Measurements from ENCODE around the gene SPATA6L.
"Not testable (repeated sequence)": the region's sequence is repeated elsewhere in the genome, so short reads cannot be mapped to it uniquely, and the experiment has no call there.

SPATA6L gene

GRCh38 chr9:4622016-4622415 lies 44.3 kb downstream of the SPATA6L start:
- no peak overlapping the region for H3K4me3 Mint-ChIP-seq
- no peaks in the 10 kb centered on the region for H3K27me3 Mint-ChIP-seq
- peaks cover 21% of the 10 kb centered on the region for H3K4me1 Mint-ChIP-seq (ENCODE audit: low read depth)
- H3K27ac Mint-ChIP-seq = no peak overlapping the region
- no peaks in the 10 kb centered on the region for H3K9me3 Mint-ChIP-seq
- H3K36me3 Mint-ChIP-seq (ENCODE audit: low read depth) = no peaks in the 10 kb centered on the region

DNA sequence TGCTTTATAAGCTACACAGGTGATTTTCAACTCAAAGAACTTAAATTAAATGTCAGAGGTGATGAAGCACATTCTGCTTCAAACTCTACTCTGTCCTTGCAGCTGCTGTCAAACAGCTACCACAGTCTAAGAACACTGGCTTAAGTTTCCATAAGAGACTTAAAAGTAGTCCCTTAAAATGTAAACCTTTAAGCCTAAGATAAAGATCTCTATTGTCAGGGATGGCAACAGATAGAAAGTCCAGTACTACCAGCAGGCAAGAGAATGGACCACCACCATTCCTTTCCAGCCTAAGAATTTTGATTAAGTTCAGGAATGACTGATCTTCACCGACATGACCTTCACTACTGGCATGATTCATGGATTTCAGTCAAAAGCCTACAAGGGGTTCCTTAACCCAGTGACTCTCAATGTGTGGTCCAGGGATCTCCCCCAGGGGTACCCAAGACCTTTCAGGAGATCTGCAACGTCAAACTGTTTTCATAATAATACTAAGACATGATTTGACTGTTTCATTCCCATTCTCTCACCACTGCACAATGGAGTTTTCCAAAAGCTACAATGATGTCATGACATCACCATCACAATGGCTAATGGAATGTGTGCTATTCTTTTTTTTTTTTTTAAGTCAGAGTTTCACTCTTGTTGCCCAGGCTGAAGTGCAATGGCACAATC lies 45.3 kb downstream of the SPATA6L start:
- no peaks in the 10 kb centered on the region for H3K9me3 Mint-ChIP-seq
- no peak overlapping the region for H3K27ac Mint-ChIP-seq
- no peaks in the 10 kb centered on the region for H3K27me3 Mint-ChIP-seq
- H3K4me3 Mint-ChIP-seq = no peak overlapping the region
- H3K4me1 Mint-ChIP-seq (ENCODE audit: low read depth) = peaks cover 21% of the 10 kb centered on the region
- H3K36me3 Mint-ChIP-seq (ENCODE audit: low read depth) = no peaks in the 10 kb centered on the region

GRCh38 chr9:4620057-4620765 lies 46.1 kb downstream of the SPATA6L start:
- no peaks in the 10 kb centered on the region for H3K9me3 Mint-ChIP-seq
- no peak overlapping the region for H3K4me3 Mint-ChIP-seq
- H3K27ac Mint-ChIP-seq = no peak overlapping the region

DNA sequence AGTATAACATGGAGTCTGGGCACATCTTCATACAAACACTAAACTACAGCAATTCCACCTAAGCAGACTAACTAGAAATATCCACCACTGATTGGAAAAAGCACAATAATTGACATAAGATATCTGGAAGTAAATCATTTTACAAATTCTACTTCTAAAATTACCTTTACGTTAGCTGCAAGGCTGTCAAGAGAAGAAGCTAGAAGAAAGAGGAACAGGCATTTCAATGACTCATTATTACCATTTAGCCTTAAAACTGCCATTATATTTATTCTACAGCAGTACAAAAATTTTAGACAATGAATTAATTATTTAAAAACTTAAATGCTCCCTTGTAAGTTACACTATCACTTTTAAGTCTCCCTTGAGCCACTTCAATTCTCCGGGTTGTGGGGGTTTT lies 47.6 kb downstream of the SPATA6L start:
- Mint-ChIP-seq H3K27ac (no peak overlapping the region), H3K27me3 (no peaks in the 10 kb centered on the region), H3K9me3 (no peaks in the 10 kb centered on the region), H3K36me3 (ENCODE audit: low read depth) (no peaks in the 10 kb centered on the region), H3K4me3 (no peak overlapping the region), H3K4me1 (ENCODE audit: low read depth) (peaks cover 27% of the 10 kb centered on the region)

More at GRCh38 chr9:4620057-4620765, 46.1 kb downstream of the SPATA6L start:
- no peaks in the 10 kb centered on the region for H3K36me3 Mint-ChIP-seq (ENCODE audit: low read depth)
- peaks cover 26% of the 10 kb centered on the region for H3K4me1 Mint-ChIP-seq (ENCODE audit: low read depth)
- H3K27me3 Mint-ChIP-seq = no peaks in the 10 kb centered on the region

DNA sequence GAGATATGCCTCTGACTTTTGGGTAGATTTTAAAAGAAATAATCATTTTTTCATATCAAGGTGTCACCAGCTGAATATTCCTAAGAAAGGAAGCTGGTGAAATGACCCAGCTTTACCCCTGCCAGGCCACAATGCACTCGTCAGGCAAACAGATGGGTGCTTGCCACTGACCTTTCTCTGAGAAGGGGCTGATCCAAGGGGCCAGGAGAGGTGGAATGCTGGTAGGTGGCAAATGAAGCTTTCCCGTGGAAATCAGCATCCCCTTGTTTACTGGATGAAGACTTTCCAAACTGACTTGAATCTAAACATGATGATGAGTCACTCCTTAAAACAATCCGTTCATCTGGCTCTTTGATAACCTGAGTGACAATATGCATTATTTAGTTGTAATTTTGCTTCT lies 48.5 kb downstream of the SPATA6L start:
- Mint-ChIP-seq H3K36me3 (ENCODE audit: low read depth) (no peaks in the 10 kb centered on the region), H3K27me3 (no peaks in the 10 kb centered on the region), H3K9me3 (no peaks in the 10 kb centered on the region), H3K4me1 (ENCODE audit: low read depth) (peaks cover 27% of the 10 kb centered on the region), H3K27ac (no peak overlapping the region), H3K4me3 (no peak overlapping the region)

DNA sequence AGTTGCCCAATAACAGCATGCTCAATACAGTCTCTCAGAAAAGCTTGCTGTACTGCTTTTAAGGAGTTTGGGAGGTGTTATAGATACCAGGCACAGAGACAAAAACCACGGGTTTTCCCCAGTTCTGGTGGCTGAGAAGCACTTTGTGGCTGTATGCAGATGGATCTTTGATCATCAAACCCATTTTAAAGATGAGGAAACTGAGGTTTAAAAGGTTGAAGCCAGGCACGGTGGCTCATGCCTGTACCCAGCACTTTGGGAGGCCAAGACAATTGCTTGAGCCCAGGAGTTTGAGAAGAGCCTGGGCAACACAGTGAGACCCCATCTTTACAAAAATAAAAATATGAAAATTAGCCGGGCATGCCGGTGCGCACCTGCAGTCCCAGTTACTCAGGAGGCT lies 50.5 kb downstream of the SPATA6L start:
- peaks cover 4% of the 10 kb centered on the region for H3K9me3 Mint-ChIP-seq
- H3K27ac Mint-ChIP-seq = no peak overlapping the region
- H3K4me3 Mint-ChIP-seq = no peak overlapping the region
- no peaks in the 10 kb centered on the region for H3K36me3 Mint-ChIP-seq (ENCODE audit: low read depth)
- peaks cover 19% of the 10 kb centered on the region for H3K4me1 Mint-ChIP-seq (ENCODE audit: low read depth)
- no peaks in the 10 kb centered on the region for H3K27me3 Mint-ChIP-seq

GRCh38 chr9:4615251-4615650 lies 51.0 kb downstream of the SPATA6L start:
- Mint-ChIP-seq H3K36me3 (ENCODE audit: low read depth) (no peaks in the 10 kb centered on the region), H3K27ac (no peak overlapping the region), H3K27me3 (no peaks in the 10 kb centered on the region), H3K4me1 (ENCODE audit: low read depth) (peaks cover 14% of the 10 kb centered on the region), H3K4me3 (no peak overlapping the region), H3K9me3 (peaks cover 4% of the 10 kb centered on the region)

DNA sequence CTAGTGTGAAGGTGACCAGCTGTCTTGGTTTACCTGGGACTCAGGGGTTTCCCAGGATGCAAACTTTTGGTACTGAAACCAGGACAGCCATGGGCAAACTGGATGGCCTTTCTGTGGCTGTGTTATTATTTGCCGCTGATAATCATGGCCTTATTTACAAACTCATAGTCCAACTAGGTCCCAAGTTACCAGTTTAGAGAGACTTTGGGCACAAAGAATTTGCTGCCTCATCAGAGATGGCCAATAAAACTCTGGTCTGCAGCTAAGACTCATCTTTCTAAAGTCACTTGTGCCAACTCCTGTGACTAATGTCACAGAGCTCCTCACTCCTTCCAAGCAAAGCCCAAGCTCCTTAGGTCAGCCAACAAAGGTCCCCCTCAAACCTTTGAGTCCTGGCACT lies 51.7 kb downstream of the SPATA6L start:
- H3K36me3 Mint-ChIP-seq (ENCODE audit: low read depth) = no peaks in the 10 kb centered on the region
- H3K4me1 Mint-ChIP-seq (ENCODE audit: low read depth) = peaks cover 8% of the 10 kb centered on the region
- no peaks in the 10 kb centered on the region for H3K27me3 Mint-ChIP-seq
- peaks cover 4% of the 10 kb centered on the region for H3K9me3 Mint-ChIP-seq
- no peak overlapping the region for H3K27ac Mint-ChIP-seq
- no peak overlapping the region for H3K4me3 Mint-ChIP-seq

- H3K9me3 Mint-ChIP-seq; H3K27me3 Mint-ChIP-seq; H3K27ac Mint-ChIP-seq; H3K4me3 Mint-ChIP-seq; H3K36me3 Mint-ChIP-seq (ENCODE audit: low read depth); H3K4me1 Mint-ChIP-seq (ENCODE audit: low read depth): not testable (repeated sequence)
Measured at GRCh38 chr9:4606033-4606432, 60.2 kb downstream of the SPATA6L start.

GRCh38 chr9:4604678-4605095 lies 61.6 kb downstream of the SPATA6L start:
- Mint-ChIP-seq H3K9me3 (no peaks in the 10 kb centered on the region), H3K36me3 (ENCODE audit: low read depth) (no peaks in the 10 kb centered on the region), H3K4me3 (no peak overlapping the region), H3K4me1 (ENCODE audit: low read depth) (peaks cover 16% of the 10 kb centered on the region), H3K27me3 (no peaks in the 10 kb centered on the region), H3K27ac (no peak overlapping the region)

DNA sequence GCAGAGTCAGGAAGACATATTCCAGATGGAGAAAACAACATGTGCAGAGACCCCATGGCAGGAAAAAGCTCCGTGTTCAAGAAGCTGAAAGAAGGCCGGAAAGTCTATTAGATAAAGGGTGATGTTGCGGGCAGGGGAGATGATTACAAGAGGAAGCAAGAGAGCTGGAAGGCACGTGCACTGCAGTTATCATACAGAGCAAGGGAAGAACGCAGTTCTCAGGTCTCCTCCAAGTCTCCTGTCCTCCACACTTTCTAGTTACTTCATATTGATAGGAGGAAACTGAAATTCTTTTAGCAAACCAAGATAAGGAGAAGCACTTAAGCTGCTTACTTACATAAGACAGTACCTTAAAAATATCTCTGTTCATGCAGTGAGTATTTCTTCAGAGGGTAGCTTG lies 62.5 kb downstream of the SPATA6L start:
- Mint-ChIP-seq H3K4me1 (ENCODE audit: low read depth) (peaks cover 16% of the 10 kb centered on the region), H3K4me3 (no peak overlapping the region), H3K9me3 (no peaks in the 10 kb centered on the region), H3K27ac (no peak overlapping the region), H3K27me3 (no peaks in the 10 kb centered on the region), H3K36me3 (ENCODE audit: low read depth) (no peaks in the 10 kb centered on the region)

DNA sequence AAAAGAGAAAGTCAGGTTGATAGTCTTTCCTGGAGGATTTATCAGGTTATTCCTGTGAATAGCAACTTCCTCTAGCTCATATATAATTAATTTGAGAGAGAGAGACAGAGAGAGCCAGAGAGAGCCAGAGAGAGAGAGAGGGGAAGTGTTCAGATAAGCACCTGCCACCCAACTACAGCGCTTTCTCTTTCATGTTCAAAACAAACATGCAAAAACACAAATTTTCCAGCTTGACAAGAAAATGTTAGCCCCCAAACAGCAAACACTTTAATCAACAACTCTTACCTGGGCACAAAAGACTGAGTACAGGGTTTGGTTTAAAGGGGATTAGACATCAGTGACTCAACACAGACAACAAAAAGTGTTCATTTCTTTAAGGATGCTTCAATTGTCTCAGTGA lies 65.9 kb downstream of the SPATA6L start:
- Mint-ChIP-seq H3K27ac (no peak overlapping the region), H3K9me3 (no peaks in the 10 kb centered on the region), H3K27me3 (no peaks in the 10 kb centered on the region), H3K36me3 (ENCODE audit: low read depth) (no peaks in the 10 kb centered on the region), H3K4me3 (no peak overlapping the region), H3K4me1 (ENCODE audit: low read depth) (peaks cover 34% of the 10 kb centered on the region)

GRCh38 chr9:4596165-4596922 lies 69.9 kb downstream of the SPATA6L start:
- H3K27ac Mint-ChIP-seq = peak overlapping the region; percentile 38
- no peaks in the 10 kb centered on the region for H3K9me3 Mint-ChIP-seq
- H3K4me3 Mint-ChIP-seq = no peak overlapping the region
- no peaks in the 10 kb centered on the region for H3K27me3 Mint-ChIP-seq
- H3K4me1 Mint-ChIP-seq (ENCODE audit: low read depth) = peaks cover 34% of the 10 kb centered on the region
- no peaks in the 10 kb centered on the region for H3K36me3 Mint-ChIP-seq (ENCODE audit: low read depth)

- no peaks in the 10 kb centered on the region for H3K36me3 Mint-ChIP-seq (ENCODE audit: low read depth)
- H3K4me3 Mint-ChIP-seq = no peak overlapping the region
- H3K27me3 Mint-ChIP-seq = no peaks in the 10 kb centered on the region
- peaks cover 25% of the 10 kb centered on the region for H3K4me1 Mint-ChIP-seq (ENCODE audit: low read depth)
- H3K27ac Mint-ChIP-seq = no peak overlapping the region
- H3K9me3 Mint-ChIP-seq = no peaks in the 10 kb centered on the region
Measured at GRCh38 chr9:4594994-4595393, 71.3 kb downstream of the SPATA6L start.

DNA sequence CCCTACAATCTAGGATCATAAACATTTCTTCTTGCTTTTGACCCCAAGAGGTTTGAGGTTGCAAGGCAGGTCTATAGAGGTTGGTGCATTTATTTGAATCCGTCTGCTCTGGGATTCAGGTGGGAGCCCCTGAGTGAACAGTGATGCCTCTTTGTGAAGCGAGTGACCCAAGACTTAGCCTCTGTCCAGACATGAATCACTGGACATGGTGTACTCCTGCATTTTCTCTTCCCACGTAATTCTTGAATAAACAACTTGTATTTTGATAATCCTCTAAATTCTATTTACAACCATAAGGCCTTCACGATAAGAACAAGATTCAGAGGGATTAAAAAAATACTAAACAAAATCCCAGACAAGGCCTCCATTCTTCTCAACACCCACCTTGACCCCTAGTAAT lies 71.7 kb downstream of the SPATA6L start:
- Mint-ChIP-seq H3K27ac (no peak overlapping the region), H3K36me3 (ENCODE audit: low read depth) (no peaks in the 10 kb centered on the region)

More for the DNA sequence above, 71.7 kb downstream of the SPATA6L start:
- Mint-ChIP-seq H3K4me1 (ENCODE audit: low read depth) (peaks cover 22% of the 10 kb centered on the region), H3K4me3 (no peak overlapping the region), H3K9me3 (no peaks in the 10 kb centered on the region), H3K27me3 (no peaks in the 10 kb centered on the region)
